Measurements from ENCODE around the gene SLC41A2. TPM values are rescaled to one million over a fixed set of nuclear protein-coding genes. Genes with fewer than 3 reads are reported as not detected.
A peak's percentile ranks its signal among the peaks of the same experiment; 100 is the strongest.

Gene SLC41A2
- polyA plus RNA-seq, 2 of the 4 experiments (the other 2 are of a cell fraction), result 14.6 to 14.8 TPM

DNA sequence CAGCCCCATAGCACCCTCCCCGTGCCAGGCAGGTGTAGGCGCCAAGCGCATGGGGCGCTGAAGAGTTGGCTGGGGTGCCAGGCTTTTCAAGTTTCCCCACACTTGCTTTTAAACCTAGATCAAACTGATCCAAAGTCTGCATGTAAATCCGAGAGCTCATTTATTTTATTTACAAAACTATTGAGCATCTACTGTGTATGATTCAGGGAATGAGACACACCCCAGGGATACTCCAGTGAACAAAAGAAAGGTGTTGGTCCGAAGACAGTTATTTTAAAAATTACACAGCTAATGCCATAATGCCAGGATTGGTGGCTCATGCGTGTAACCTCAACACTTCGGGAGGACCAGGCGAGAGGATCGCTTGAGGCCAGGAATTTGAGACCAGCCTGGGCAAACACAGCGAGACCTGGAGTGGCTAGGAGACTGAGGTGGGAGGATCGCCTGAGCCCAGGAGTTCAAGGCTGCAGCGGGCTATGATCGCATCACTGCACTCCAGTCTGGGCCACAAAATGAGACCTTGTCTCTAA, 780 bp upstream of the SLC41A2 start:
- ChIA-PET CTCF (interaction anchor here (0.6 to 3.3 kb wide), 10 partner anchors 10 to 577 kb away, joined by 3 to 15 read pairs (median 4); no protein-coding TSS in a partner anchor), POLR2A (interaction anchor here (1.0 kb wide), 1 partner anchor 25 kb away, joined by 3 read pairs; no protein-coding TSS in a partner anchor)
- WGBS (ENCODE audit: missing lambda C conversion rate), result 26% methylated on average over 14 of the region's 14 CpGs
- Histone ChIP-seq H3K4me3 (peak overlapping the region; percentile 95), H3K4me2 (peak overlapping the region; percentile 80), H3K27ac (peak overlapping the region; percentile 92 to 98), H3K9me3 (no peaks in the 10 kb centered on the region), H3K4me1 (peaks cover 31% of the 10 kb centered on the region)
- DNase-seq (ENCODE audit: low read depth in 1 of 2, low spot score in 1 of 2) (no peak), FAIRE-seq (no peak), ATAC-seq (peak in 1 of 2 experiments; percentile 17; a peak in 3 of 6 replicates)
- no peak for TF ChIP-seq ZC3H11A (IDR thresholded peaks at IDR 0.05)
- TF ChIP-seq, protein P1, sequence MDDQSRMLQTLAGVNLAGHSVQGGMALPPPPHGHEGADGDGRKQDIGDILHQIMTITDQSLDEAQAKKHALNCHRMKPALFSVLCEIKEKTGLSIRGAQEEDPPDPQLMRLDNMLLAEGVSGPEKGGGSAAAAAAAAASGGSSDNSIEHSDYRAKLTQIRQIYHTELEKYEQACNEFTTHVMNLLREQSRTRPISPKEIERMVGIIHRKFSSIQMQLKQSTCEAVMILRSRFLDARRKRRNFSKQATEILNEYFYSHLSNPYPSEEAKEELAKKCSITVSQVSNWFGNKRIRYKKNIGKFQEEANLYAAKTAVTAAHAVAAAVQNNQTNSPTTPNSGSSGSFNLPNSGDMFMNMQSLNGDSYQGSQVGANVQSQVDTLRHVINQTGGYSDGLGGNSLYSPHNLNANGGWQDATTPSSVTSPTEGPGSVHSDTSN (IDR thresholded peaks at IDR 0.05), result no peak
- TF ChIP-seq, protein P2, sequence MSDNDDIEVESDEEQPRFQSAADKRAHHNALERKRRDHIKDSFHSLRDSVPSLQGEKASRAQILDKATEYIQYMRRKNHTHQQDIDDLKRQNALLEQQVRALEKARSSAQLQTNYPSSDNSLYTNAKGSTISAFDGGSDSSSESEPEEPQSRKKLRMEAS (IDR thresholded peaks at IDR 0.05), result no peak
- TF ChIP-seq RAD21 (conservative IDR thresholded peaks at IDR 0.05 in 1 of 2, IDR thresholded peaks at IDR 0.05 in 1 of 2), result peak in 1 of 2 experiments; percentile 8; a peak in 1 of 5 replicates
- TF ChIP-seq MAZ (IDR thresholded peaks at IDR 0.05; ENCODE audit: borderline replicate concordance, low read depth, low read length), result no peak; the same call in 1 of the 2 replicates
- TF ChIP-seq, protein P3, sequence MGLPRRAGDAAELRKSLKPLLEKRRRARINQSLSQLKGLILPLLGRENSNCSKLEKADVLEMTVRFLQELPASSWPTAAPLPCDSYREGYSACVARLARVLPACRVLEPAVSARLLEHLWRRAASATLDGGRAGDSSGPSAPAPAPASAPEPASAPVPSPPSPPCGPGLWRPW (IDR thresholded peaks at IDR 0.05), result no peak
- TF ChIP-seq HEYL (CRISPR knock-in tag; IDR thresholded peaks at IDR 0.05), result no peak
- no peak for TF ChIP-seq TP53 (CRISPR knock-in tag; IDR thresholded peaks at IDR 0.05)
- TF ChIP-seq RCOR1 (IDR thresholded peaks at IDR 0.05; ENCODE audit: low read depth, low read length), result no peak
- 0 out of 2 replicates have a peak, but pooled peaks have one; percentile 33 for TF ChIP-seq ZSCAN20 (CRISPR knock-in tag; IDR thresholded peaks at IDR 0.05)
- TF ChIP-seq HDAC2 (IDR thresholded peaks at IDR 0.05), result no peak
- TF ChIP-seq CHD4 (IDR thresholded peaks at IDR 0.05; ENCODE audit: borderline replicate concordance), result no peak
- TF ChIP-seq, protein P4, sequence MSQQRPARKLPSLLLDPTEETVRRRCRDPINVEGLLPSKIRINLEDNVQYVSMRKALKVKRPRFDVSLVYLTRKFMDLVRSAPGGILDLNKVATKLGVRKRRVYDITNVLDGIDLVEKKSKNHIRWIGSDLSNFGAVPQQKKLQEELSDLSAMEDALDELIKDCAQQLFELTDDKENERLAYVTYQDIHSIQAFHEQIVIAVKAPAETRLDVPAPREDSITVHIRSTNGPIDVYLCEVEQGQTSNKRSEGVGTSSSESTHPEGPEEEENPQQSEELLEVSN (IDR thresholded peaks at IDR 0.05; ENCODE audit: borderline replicate concordance, low read depth), result peak; percentile 77; the same call in 1 of the 2 replicates
- no peak for TF ChIP-seq ESRRA (IDR thresholded peaks at IDR 0.05; ENCODE audit: borderline replicate concordance, low read length)
- no peak for TF ChIP-seq CEBPB (IDR thresholded peaks at IDR 0.05)
- 0 out of 2 replicates have a peak, but pooled peaks have one; percentile 7 for TF ChIP-seq GATA3 (IDR thresholded peaks at IDR 0.05; ENCODE audit: borderline replicate concordance)
- TF ChIP-seq BHLHE40 (IDR thresholded peaks at IDR 0.05; ENCODE audit: low read depth, low read length), result peak; percentile 47
- no peak for TF ChIP-seq JUN (IDR thresholded peaks at IDR 0.05)
- TF ChIP-seq, protein P5, sequence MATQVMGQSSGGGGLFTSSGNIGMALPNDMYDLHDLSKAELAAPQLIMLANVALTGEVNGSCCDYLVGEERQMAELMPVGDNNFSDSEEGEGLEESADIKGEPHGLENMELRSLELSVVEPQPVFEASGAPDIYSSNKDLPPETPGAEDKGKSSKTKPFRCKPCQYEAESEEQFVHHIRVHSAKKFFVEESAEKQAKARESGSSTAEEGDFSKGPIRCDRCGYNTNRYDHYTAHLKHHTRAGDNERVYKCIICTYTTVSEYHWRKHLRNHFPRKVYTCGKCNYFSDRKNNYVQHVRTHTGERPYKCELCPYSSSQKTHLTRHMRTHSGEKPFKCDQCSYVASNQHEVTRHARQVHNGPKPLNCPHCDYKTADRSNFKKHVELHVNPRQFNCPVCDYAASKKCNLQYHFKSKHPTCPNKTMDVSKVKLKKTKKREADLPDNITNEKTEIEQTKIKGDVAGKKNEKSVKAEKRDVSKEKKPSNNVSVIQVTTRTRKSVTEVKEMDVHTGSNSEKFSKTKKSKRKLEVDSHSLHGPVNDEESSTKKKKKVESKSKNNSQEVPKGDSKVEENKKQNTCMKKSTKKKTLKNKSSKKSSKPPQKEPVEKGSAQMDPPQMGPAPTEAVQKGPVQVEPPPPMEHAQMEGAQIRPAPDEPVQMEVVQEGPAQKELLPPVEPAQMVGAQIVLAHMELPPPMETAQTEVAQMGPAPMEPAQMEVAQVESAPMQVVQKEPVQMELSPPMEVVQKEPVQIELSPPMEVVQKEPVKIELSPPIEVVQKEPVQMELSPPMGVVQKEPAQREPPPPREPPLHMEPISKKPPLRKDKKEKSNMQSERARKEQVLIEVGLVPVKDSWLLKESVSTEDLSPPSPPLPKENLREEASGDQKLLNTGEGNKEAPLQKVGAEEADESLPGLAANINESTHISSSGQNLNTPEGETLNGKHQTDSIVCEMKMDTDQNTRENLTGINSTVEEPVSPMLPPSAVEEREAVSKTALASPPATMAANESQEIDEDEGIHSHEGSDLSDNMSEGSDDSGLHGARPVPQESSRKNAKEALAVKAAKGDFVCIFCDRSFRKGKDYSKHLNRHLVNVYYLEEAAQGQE (IDR thresholded peaks at IDR 0.05), result no peak
- TF ChIP-seq CBX2 (IDR thresholded peaks at IDR 0.05; ENCODE audit: borderline replicate concordance, low read depth), result no peak

DNA sequence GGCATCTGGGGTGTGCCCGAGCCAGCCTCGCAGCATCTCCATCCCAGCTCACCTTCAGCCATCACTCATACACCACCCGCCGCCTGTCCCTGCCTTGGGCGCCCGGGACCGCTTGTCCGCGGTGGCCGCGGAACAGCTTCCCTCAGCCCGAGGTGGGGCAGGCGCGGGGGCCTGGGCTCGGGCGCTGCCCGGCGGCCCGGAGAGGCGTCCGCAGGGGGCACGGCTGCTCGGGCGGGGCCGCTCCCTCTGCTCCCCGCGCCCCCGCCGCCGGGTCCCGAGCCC, 430 bp downstream of the SLC41A2 start:
- POLR2A ChIA-PET, result interaction anchor here (1.0 kb wide), 1 partner anchor 27 kb away, joined by 3 read pairs; no protein-coding TSS in a partner anchor
- CTCF ChIA-PET, result interaction anchor here (0.6 to 1.6 kb wide), 4 partner anchors 17 to 576 kb away, joined by 3 to 4 read pairs (median 3); no protein-coding TSS in a partner anchor
- FAIRE-seq, result no peak
- Histone ChIP-seq H3K4me1 (peaks cover 43% of the 10 kb centered on the region), H3K9me3 (no peaks in the 10 kb centered on the region), H3K4me2 (peak overlapping the region; percentile 80), H3K27ac (peak overlapping the region; percentile 92 to 98), H3K4me3 (peak overlapping the region; percentile 95)
- 3% methylated on average over 14 of the region's 31 CpGs for WGBS (ENCODE audit: missing lambda C conversion rate)
- TF ChIP-seq MYC (IDR thresholded peaks at IDR 0.05; ENCODE audit: borderline replicate concordance, low read length) (0 out of 2 replicates have a peak, but pooled peaks have one; percentile 32), CEBPB (IDR thresholded peaks at IDR 0.05) (no peak), EP300 (IDR thresholded peaks at IDR 0.05) (no peak)
- peak; percentile 36 to 57 for DNase-seq (ENCODE audit: low read depth in 1 of 2, low spot score in 1 of 2)
- ATAC-seq, result peak in 1 of 2 experiments; percentile 54; a peak in 5 of 6 replicates
